ENCODE data around the gene IQCF2.

GRCh38 chr3:51904034-51904823 is 42.8 kb downstream of the IQCF2 start:
- no peak for TF ChIP-seq POLR2AphosphoS5 (IDR thresholded peaks at IDR 0.05; ENCODE audit: low read depth, low read length)
- TF ChIP-seq SIN3A (IDR thresholded peaks at IDR 0.05; ENCODE audit: borderline replicate concordance, insufficient read depth, low read length) = no peak

Measured in PFSK-1 (cell line).